K562 (cell line): ENCODE results near the gene PMVK. TPM values are rescaled to one million over a fixed set of nuclear protein-coding genes. Genes with fewer than 3 reads are reported as not detected.

ENCODE experiments used
- ARNT ChIP-seq, 2 experiments: fragments of 450-650 bp; IDR thresholded peaks; 2 replicates each; pipeline ENCODE4 v1.6.1; 2016; ENCODE audit warnings: mild to moderate bottlenecking in 1 of 2
- BRD9 ChIP-seq: fragments of 450-650 bp; IDR thresholded peaks from 2 replicates; pipeline ENCODE4 v1.6.1; 2018; ENCODE audit warnings: low read depth; ENCODE audit not compliant: partially characterized antibody
- CBFB ChIP-seq: sonication (generic); formaldehyde crosslinking; IDR thresholded peaks from 2 replicates; pipeline ENCODE4 v1.4.0; 2020; ENCODE audit warnings: mild to moderate bottlenecking, missing genetic modification reagents
- CBX5 ChIP-seq: IDR thresholded peaks from 2 replicates; pipeline ENCODE4 v1.6.1; 2014; ENCODE audit warnings: low read depth, borderline replicate concordance
- CEBPG ChIP-seq, 3 experiments: fragments of 200-800 bp in 1 of 3; sonication (Bioruptor generic) in 1 of 3; sonication (generic) in 1 of 3; formaldehyde crosslinking in 1 of 3; IDR thresholded peaks in 2 of 3; conservative IDR thresholded peaks in 1 of 3; 2 replicates each; pipeline versions ENCODE4 v1.6.1 to v1.8.0; 2016 to 2022; ENCODE audit warnings: missing compliant biosample characterization in 2 of 3, missing genetic modification characterization in 2 of 3, mild to moderate bottlenecking in 1 of 3, missing genetic modification reagents in 1 of 3
- E2F8 ChIP-seq: fragments of 450-650 bp; IDR thresholded peaks from 2 replicates; pipeline ENCODE4 v1.7.1; 2018; ENCODE audit warnings: mild to moderate bottlenecking, low read depth; ENCODE audit not compliant: partially characterized antibody
- ELF2 ChIP-seq: fragments of 250-450 bp; sonication (Bioruptor Pico); IDR thresholded peaks from 2 replicates; pipeline ENCODE4 v1.5.0; 2021; ENCODE audit warnings: mild to moderate bottlenecking
- GTF2F1 ChIP-seq: IDR thresholded peaks from 2 replicates; pipeline ENCODE4 v1.6.1; 2011; ENCODE audit warnings: low read depth, low read length, improper control_type of control experiment
- KAT8 ChIP-seq: fragments of 450-650 bp; IDR thresholded peaks from 2 replicates; pipeline ENCODE4 v1.6.1; 2016; ENCODE audit warnings: low read depth, mild to moderate bottlenecking
- KDM1A ChIP-seq, 2 experiments: fragments of 450-650 bp; IDR thresholded peaks; 2 replicates each; pipeline ENCODE4 v1.6.1; 2016; ENCODE audit warnings: mild to moderate bottlenecking in 2 of 2
- MCM7 ChIP-seq, 2 experiments: fragments of 450-650 bp; IDR thresholded peaks; 2 replicates each; pipeline ENCODE4 v1.6.1; 2016 to 2018
- PRPF4 ChIP-seq: fragments of 200-400 bp; formaldehyde crosslinking; IDR thresholded peaks from one replicate; pipeline ENCODE4 v1.6.1; 2017; ENCODE audit warnings: low read length, low read depth, mild to moderate bottlenecking; ENCODE audit not compliant: insufficient read depth, poor library complexity, severe bottlenecking
- SMAD4 ChIP-seq: fragments of 250-450 bp; sonication (Bioruptor Pico); conservative IDR thresholded peaks from 2 replicates; pipeline ENCODE4 v1.8.0; 2021; ENCODE audit warnings: inconsistent platforms, mild to moderate bottlenecking, moderate library complexity
- SMARCA4 ChIP-seq: fragments of 450-650 bp; IDR thresholded peaks from 2 replicates; pipeline ENCODE4 v1.6.1; 2016
- XRCC4 ChIP-seq: IDR thresholded peaks from one replicate; pipeline ENCODE4 v1.6.1; 2011; ENCODE audit not compliant: insufficient read depth, insufficient read length; ENCODE audit errors: extremely low read depth
- ZNF318 ChIP-seq, 2 experiments: fragments of 450-650 bp; IDR thresholded peaks; 2 replicates each; pipeline ENCODE4 v1.6.1; 2016; ENCODE audit warnings: mild to moderate bottlenecking in 2 of 2, borderline replicate concordance in 1 of 2, low read depth in 1 of 2, moderate library complexity in 1 of 2
- ZNF324 ChIP-seq: fragments of 250-450 bp; sonication (Bioruptor Pico); IDR thresholded peaks from 2 replicates; pipeline ENCODE4 v1.4.0; 2020; ENCODE audit warnings: mild to moderate bottlenecking
- ZNF384 ChIP-seq: IDR thresholded peaks from 2 replicates; pipeline ENCODE4 v1.6.1; 2012; ENCODE audit warnings: low read depth, low read length, improper control_type of control experiment
- ZNF41 ChIP-seq: fragments of 250-450 bp; sonication (Bioruptor Pico); conservative IDR thresholded peaks from 2 replicates; pipeline ENCODE4 v1.4.0; 2020; ENCODE audit warnings: mild to moderate bottlenecking
- ZNF717 ChIP-seq: fragments of 250-450 bp; sonication (Bioruptor Pico); IDR thresholded peaks from 2 replicates; pipeline ENCODE4 v1.5.0; 2021
- polyA plus RNA-seq, 8 experiments: library from polyadenylated mRNA; depleted of rRNA in 4 of 8; stranded (reverse) in 5 of 8; unstranded in 3 of 8; fragments of >200 nt; fragmentation: Nextera tagmentation in 2 of 8; fragmentation: Illumina TruSeq in 1 of 8; extraction: Ambion mirVana in 2 of 8; extraction: Trizol in 1 of 8; gene quantifications; 2 replicates each; pipeline versions ENCODE4 v1.2.1 to v1.2.3, GENCODE V29; 2011 to 2014; ENCODE audit warnings: inconsistent platforms in 1 of 8, missing spikeins in 1 of 8
- total RNA-seq, 7 experiments: library from RNA; depleted of rRNA in 6 of 7; stranded (reverse); fragments of >200 nt in 6 of 7; fragmentation: Illumina TruSeq in 2 of 7; extraction: Trizol in 2 of 7; gene quantifications; 2 replicates each; pipeline versions ENCODE4 v1.2.1 to v1.2.3, GENCODE V29; 2011 to 2021; ENCODE audit warnings: low replicate concordance in 1 of 7

PMVK gene
- total and polyA plus RNA-seq, 9 of the 15 experiments (the other 6 are each of a cell fraction or from before 2014, with no cell fraction given): 1.1 to 15.3 (median 6.3) TPM

DNA sequence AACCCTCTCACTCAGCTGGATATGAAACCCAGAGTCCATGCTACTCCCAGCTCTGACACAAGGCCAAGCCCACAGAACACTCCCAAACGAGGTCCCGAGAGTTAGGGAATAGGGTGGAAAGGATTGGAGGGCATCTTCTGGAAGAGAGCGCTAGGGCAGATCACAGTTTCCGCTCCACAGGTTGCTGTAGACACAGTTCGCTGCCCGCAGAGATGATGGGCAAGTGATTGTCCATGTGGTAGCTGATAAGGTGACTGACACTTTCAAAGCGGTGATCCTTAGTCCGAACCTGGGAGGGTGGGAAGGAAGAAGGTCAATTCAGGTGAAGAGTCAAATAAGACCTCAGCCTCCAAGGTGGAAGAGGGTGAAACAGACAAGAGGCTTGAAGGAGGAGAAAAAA, 27.1 kb upstream of the PMVK start (continued):
- TF ChIP-seq BRD9: no peak
- TF ChIP-seq ZNF384: 0 out of 2 replicates have a peak, but pooled peaks have one; percentile 18
- no peak for TF ChIP-seq KAT8
- TF ChIP-seq CEBPG (CRISPR knock-in tag; IDR thresholded peaks at IDR 0.05): no peak
- TF ChIP-seq CEBPG (tag; conservative IDR thresholded peaks at IDR 0.05 in 1 of 2, IDR thresholded peaks at IDR 0.05 in 1 of 2): no peak
- no peak for TF ChIP-seq E2F8
- TF ChIP-seq MCM7 (IDR thresholded peaks at IDR 0.05): no peak
- TF ChIP-seq CBX5: no peak
- TF ChIP-seq ZNF41 (CRISPR knock-in tag): no peak
- TF ChIP-seq PRPF4: no peak
- no peak for TF ChIP-seq ZNF318 (IDR thresholded peaks at IDR 0.05; ENCODE audit: borderline replicate concordance in 1 of 2, low read depth in 1 of 2)
- TF ChIP-seq SMARCA4: peak; percentile 36; the same call in 1 of the 2 replicates
- no peak for TF ChIP-seq ZNF324 (CRISPR knock-in tag)
- no peak for TF ChIP-seq CBFB (CRISPR knock-in tag)
- TF ChIP-seq XRCC4: no peak
- no peak for TF ChIP-seq ARNT (IDR thresholded peaks at IDR 0.05)
- no peak for TF ChIP-seq ELF2
- no peak for TF ChIP-seq GTF2F1
- no peak for TF ChIP-seq SMAD4 (CRISPR knock-in tag)
- TF ChIP-seq KDM1A (IDR thresholded peaks at IDR 0.05): peak in 1 of 2 experiments; percentile 57; a peak in 2 of 4 replicates
- no peak for TF ChIP-seq ZNF717 (CRISPR knock-in tag)
